Right lobe of liver (tissue), 6 donors: Measurements from ENCODE around the gene PCDH15. TPM values are rescaled to one million over a fixed set of nuclear protein-coding genes. Genes with fewer than 3 reads are reported as not detected.
"Not testable (repeated sequence)": the region's sequence is repeated elsewhere in the genome, so short reads cannot be mapped to it uniquely, and the experiment has no call there.

Experiments used
- ATAC-seq, 4 donors: fragments of 200-7000 bp; cut with Tn5 transposase; one replicate each; pipeline ENCODE4 v1.9.1; 2020; ENCODE audit warnings: mild to moderate bottlenecking in 4 of 4, moderate library complexity in 4 of 4
- DNase-seq, 3 donors: peaks; one replicate each; pipeline ENCODE4 v3.0.0-alpha.2; 2020
- H3K27ac ChIP-seq, 3 donors: fragments of 200-600 bp; one replicate each; pipeline ENCODE4 v1.8.0; 2022
- H3K27me3 ChIP-seq, 2 donors: fragments of 200-600 bp; one replicate each; pipeline ENCODE4 v1.8.0; 2022
- H3K36me3 ChIP-seq, 4 donors: fragments of 200-600 bp; sonication (generic) in 1 of 4; one replicate each; pipeline versions ENCODE4 v1.5.1 to v1.8.0; 2017 to 2022; ENCODE audit warnings: control low read depth in 1 of 4
- H3K4me1 ChIP-seq, 4 donors: fragments of 200-600 bp; sonication (generic) in 1 of 4; one replicate each; pipeline versions ENCODE4 v1.5.1 to v1.8.0; 2017 to 2022; ENCODE audit warnings: control low read depth in 1 of 4
- H3K4me3 ChIP-seq, 3 donors: fragments of 200-600 bp; one replicate each; pipeline ENCODE4 v1.8.0; 2022
- H3K9me3 ChIP-seq, 4 donors: fragments of 200-600 bp; sonication (generic) in 1 of 4; one replicate each; pipeline versions ENCODE4 v1.5.1 to v1.8.0; 2017 to 2022; ENCODE audit warnings: control low read depth in 1 of 4
- CTCF ChIP-seq, 4 donors: fragments of 200-600 bp in 3 of 4; fragments of 450-650 bp in 1 of 4; IDR thresholded peaks; one replicate each; pipeline versions ENCODE4 v1.5.1 to v1.8.0; 2016 to 2022; ENCODE audit warnings: antibody characterized with exemption in 4 of 4, mild to moderate bottlenecking in 2 of 4
- POLR2A ChIP-seq: fragments of 450-650 bp; IDR thresholded peaks from one replicate; pipeline ENCODE4 v1.6.1; 2017; ENCODE audit warnings: antibody characterized with exemption, mild to moderate bottlenecking
- WGBS: methylation state at CpG from one replicate; pipeline ENCODE4 v1.1.6; 2018; ENCODE audit warnings: low coverage, low lambda C conversion rate; ENCODE audit not compliant: insufficient coverage; ENCODE audit errors: missing lambda C conversion rate; 5-methylcytosine and 5-hydroxymethylcytosine counted together
- intact Hi-C, 2 donors: fragments of 100-400 bp; cut with DNase I; formaldehyde crosslinking; loops; one replicate each; pipeline versions ENCODE4 v1.11.2 to v1.14.1; 2022
- total RNA-seq, 6 experiments: library from RNA; depleted of rRNA in 2 of 6; stranded (reverse); fragments of >200 nt in 2 of 6; fragmentation: NEBNext Ultra II Directional in 3 of 6; extraction: Animal tissue kit (Norgen Biotek cat#: 25700) in 3 of 6; gene quantifications; one replicate each; pipeline versions ENCODE4 v1.1.0 to v1.2.4, GENCODE V29; 2016 to 2023
- donor health status: DM: no; HTN: yes; CAD: no.
- donor health status: DM: no; HTN: no; CAD: no.
- donor health status: DM: no; HTN: no; CAD: no.
- donor health status: DM: no; HTN: yes; CAD: no.
- donor health status: DM: no; HTN: yes; CAD: no.

The PCDH15 gene
- total RNA-seq, 6 experiments from 2014 or later = not detected

GRCh38 chr10:54554028-54554427 lies 247.0 kb downstream of the PCDH15 start:
- H3K36me3 ChIP-seq = no peaks in the 10 kb centered on the region
- 75% methylated on average over 2 of the region's 2 CpGs for WGBS
- no peak for DNase-seq
- H3K27ac ChIP-seq = no peak overlapping the region
- ATAC-seq = no peak
- TF ChIP-seq CTCF (IDR thresholded peaks at IDR 0.05) (no peak), POLR2A (no peak)
- intact Hi-C loops = no loop called here
- H3K4me3 ChIP-seq = no peak overlapping the region
- H3K4me1 ChIP-seq = no peaks in the 10 kb centered on the region
- H3K27me3 ChIP-seq = no peaks in the 10 kb centered on the region
- no peaks in the 10 kb centered on the region for H3K9me3 ChIP-seq

- Histone ChIP-seq H3K36me3 (no peaks in the 10 kb centered on the region), H3K27me3 (no peaks in the 10 kb centered on the region), H3K4me3 (no peak overlapping the region), H3K4me1 (no peaks in the 10 kb centered on the region), H3K27ac (no peak overlapping the region), H3K9me3 (no peaks in the 10 kb centered on the region)
- DNase-seq (no peak), ATAC-seq (no peak)
- intact Hi-C loops = no loop called here
- TF ChIP-seq POLR2A (no peak), CTCF (IDR thresholded peaks at IDR 0.05) (no peak)
- 18% methylated on average over 3 of the region's 3 CpGs for WGBS
These were observed 251.0 kb downstream of the PCDH15 start for GRCh38 chr10:54550016-54550415.

- WGBS = 59% methylated on average over 3 of the region's 3 CpGs
- intact Hi-C loops = no loop called here
- no peak for TF ChIP-seq POLR2A
- TF ChIP-seq CTCF (IDR thresholded peaks at IDR 0.05) = no peak
- Histone ChIP-seq H3K27ac (no peak overlapping the region), H3K4me3 (no peak overlapping the region), H3K4me1 (no peaks in the 10 kb centered on the region), H3K36me3 (no peaks in the 10 kb centered on the region), H3K9me3 (no peaks in the 10 kb centered on the region), H3K27me3 (no peaks in the 10 kb centered on the region)
- ATAC-seq = no peak
- no peak for DNase-seq
These were observed 269.7 kb downstream of the PCDH15 start for GRCh38 chr10:54531296-54531695.

- Histone ChIP-seq H3K27ac (no peak overlapping the region), H3K36me3 (no peaks in the 10 kb centered on the region), H3K9me3 (no peaks in the 10 kb centered on the region), H3K4me3 (no peak overlapping the region), H3K4me1 (no peaks in the 10 kb centered on the region), H3K27me3 (no peaks in the 10 kb centered on the region)
- TF ChIP-seq POLR2A (no peak), CTCF (IDR thresholded peaks at IDR 0.05) (no peak)
- no peak for DNase-seq
- no peak for ATAC-seq
- intact Hi-C loops = no loop called here
- 77% methylated on average over 2 of the region's 2 CpGs for WGBS
These were observed 270.7 kb downstream of the PCDH15 start for GRCh38 chr10:54530299-54530698.

- H3K27me3 ChIP-seq = no peaks in the 10 kb centered on the region
- no peak overlapping the region for H3K4me3 ChIP-seq
- H3K27ac ChIP-seq = no peak overlapping the region
- intact Hi-C loops = no loop called here
- no peaks in the 10 kb centered on the region for H3K9me3 ChIP-seq
- WGBS = 32% methylated on average over 1 of the region's 1 CpG
- ATAC-seq (no peak), DNase-seq (no peak)
- no peaks in the 10 kb centered on the region for H3K36me3 ChIP-seq
- no peaks in the 10 kb centered on the region for H3K4me1 ChIP-seq
- no peak for TF ChIP-seq POLR2A
- TF ChIP-seq CTCF (IDR thresholded peaks at IDR 0.05) = no peak
These were observed 275.2 kb downstream of the PCDH15 start for GRCh38 chr10:54525816-54526215.

GRCh38 chr10:54515244-54515643 lies 285.8 kb downstream of the PCDH15 start:
- intact Hi-C loops = not testable (repeated sequence)

More at GRCh38 chr10:54515244-54515643, 285.8 kb downstream of the PCDH15 start:
- H3K4me1 ChIP-seq, ATAC-seq, H3K9me3 ChIP-seq, H3K4me3 ChIP-seq, H3K27me3 ChIP-seq, H3K27ac ChIP-seq, H3K36me3 ChIP-seq: not testable (repeated sequence)
- DNase-seq = peak in 1 of 3 donors; percentile 23
- 69% methylated on average over 7 of the region's 12 CpGs for WGBS
